SK-N-SH (cell line): Measurements from ENCODE around the gene AGBL4. TPM values are rescaled to one million over a fixed set of nuclear protein-coding genes. Genes with fewer than 3 reads are reported as not detected.

Experiments used
- CTCF ChIA-PET: fragments of 300-600, 350-600 bp; formaldehyde crosslinking; extraction: SDS; loops from one replicate; lab custom pipeline; 2021; lab: Yijun Ruan, JAX
- POLR2A ChIA-PET: fragments of 350-600 bp; sonication (Branson Sonifier 250); formaldehyde crosslinking; extraction: SDS; loops from one replicate; lab custom pipeline; 2020; ENCODE audit warnings: antibody characterized with exemption, inconsistent platforms; lab: Yijun Ruan, JAX
- DNase-seq: peaks from one replicate; pipeline ENCODE4 v3.0.0; 2012
- H2AFZ ChIP-seq: fragments of 200-600 bp; sonication (generic); 2 replicates; pipeline ENCODE4 v1.8.1; 2016; ENCODE audit warnings: antibody characterized with exemption, mild to moderate bottlenecking, low read depth
- H3F3A ChIP-seq: fragments of 200-600 bp; sonication (generic); replicated peaks from 2 replicates; pipeline ENCODE3; 2016; ENCODE audit warnings: antibody characterized with exemption, mild to moderate bottlenecking; ENCODE audit not compliant: insufficient read depth
- H3K27ac ChIP-seq, 2 experiments: fragments of 200-500 bp in 1 of 2; fragments of 200-600 bp in 1 of 2; sonication (Bioruptor generic) in 1 of 2; sonication (generic), shearing (Covaris generic) in 1 of 2; 2 replicates each; pipeline versions ENCODE4 v1.5.1 to v1.6.1; 2014 to 2016; ENCODE audit warnings: low read depth in 2 of 2, inconsistent platforms in 1 of 2, low read length in 1 of 2, mild to moderate bottlenecking in 1 of 2, mixed read lengths in 1 of 2
- H3K27me3 ChIP-seq: fragments of 200-600 bp; sonication (generic), shearing (Covaris generic); 2 replicates; pipeline ENCODE4 v1.6.1; 2016; ENCODE audit warnings: mixed run types; ENCODE audit not compliant: insufficient read depth
- H3K36me3 ChIP-seq, 2 experiments: fragments of 200-500 bp in 1 of 2; fragments of 200-600 bp in 1 of 2; sonication (Bioruptor generic) in 1 of 2; sonication (generic) in 1 of 2; replicated peaks in 1 of 2; 2 replicates each; pipeline versions ENCODE3 to v1.5.1; 2014 to 2016; ENCODE audit warnings: low read length in 1 of 2, mild to moderate bottlenecking in 1 of 2; ENCODE audit not compliant: insufficient read depth in 2 of 2, control insufficient read depth in 1 of 2
- H3K4me1 ChIP-seq, 2 experiments: fragments of 200-500 bp in 1 of 2; fragments of 200-600 bp in 1 of 2; sonication (Bioruptor generic) in 1 of 2; sonication (generic), shearing (Covaris generic) in 1 of 2; 2 replicates each; pipeline versions ENCODE4 v1.5.1 to v1.6.1; 2014 to 2016; ENCODE audit warnings: low read depth in 1 of 2, low read length in 1 of 2, mixed run types in 1 of 2; ENCODE audit not compliant: insufficient read depth in 2 of 2, control insufficient read depth in 1 of 2
- H3K4me2 ChIP-seq: fragments of 200-600 bp; sonication (generic), shearing (Covaris generic); 2 replicates; pipeline ENCODE4 v1.6.1; 2017; ENCODE audit warnings: mixed run types
- H3K4me3 ChIP-seq, 2 experiments: fragments of 200-500 bp in 1 of 2; fragments of 200-600 bp in 1 of 2; sonication (Bioruptor generic) in 1 of 2; sonication (generic), shearing (Covaris generic) in 1 of 2; 2 replicates each; pipeline versions ENCODE4 v1.5.1 to v1.8.1; 2014 to 2016; ENCODE audit warnings: low read depth in 2 of 2, inconsistent platforms in 1 of 2, low read length in 1 of 2, mild to moderate bottlenecking in 1 of 2, mixed read lengths in 1 of 2, moderate library complexity in 1 of 2
- H3K79me2 ChIP-seq: fragments of 200-600 bp; sonication (generic); 2 replicates; pipeline ENCODE4 v1.8.1; 2017; ENCODE audit warnings: mild to moderate bottlenecking; ENCODE audit not compliant: insufficient read depth
- H3K9ac ChIP-seq: fragments of 200-600 bp; sonication (generic); 2 replicates; pipeline ENCODE4 v1.6.1; 2017; ENCODE audit warnings: mixed run types
- H3K9me2 ChIP-seq: fragments of 200-600 bp; sonication (generic); 2 replicates; pipeline ENCODE4 v1.6.1; 2017; ENCODE audit warnings: mixed run types
- H3K9me3 ChIP-seq: fragments of 200-600 bp; sonication (generic); 2 replicates; pipeline ENCODE4 v1.6.1; 2017; ENCODE audit warnings: mixed run types, mild to moderate bottlenecking, moderate library complexity
- H4K20me1 ChIP-seq: fragments of 200-600 bp; sonication (generic); 2 replicates; pipeline ENCODE4 v1.6.1; 2017; ENCODE audit warnings: mild to moderate bottlenecking, mixed run types; ENCODE audit not compliant: insufficient read depth
- CHD2 ChIP-seq: fragments of 150-350 bp; IDR thresholded peaks from 2 replicates; pipeline ENCODE4 v1.6.1; 2018; ENCODE audit warnings: low read length; ENCODE audit not compliant: partially characterized antibody
- ELF1 ChIP-seq: IDR thresholded peaks from 2 replicates; pipeline ENCODE4 v1.4.0; 2012
- EZH2phosphoT487 ChIP-seq: fragments of 200-600 bp; sonication (generic); IDR thresholded peaks from 2 replicates; pipeline ENCODE4 v1.6.1; 2017; ENCODE audit warnings: low read depth, mixed run types, mild to moderate bottlenecking, antibody characterized with exemption, moderate library complexity, borderline replicate concordance
- JUND ChIP-seq: IDR thresholded peaks from 2 replicates; pipeline ENCODE4 v1.4.0; 2012
- RFX5 ChIP-seq: IDR thresholded peaks from 2 replicates; pipeline ENCODE4 v1.6.1; 2012; ENCODE audit warnings: mild to moderate bottlenecking, improper control_type of control experiment, low read length
- WGBS: methylation state at CpG from one replicate; pipeline ENCODE4 v1.1.6; 2017; ENCODE audit warnings: low lambda C conversion rate; 5-methylcytosine and 5-hydroxymethylcytosine counted together
- polyA plus RNA-seq, 3 experiments: library from polyadenylated mRNA; depleted of rRNA; stranded (reverse); fragments of >200 nt; gene quantifications; 2 replicates each; pipeline ENCODE4 v1.2.3, GENCODE V29; 2012
- TF ChIP-seq, protein P1 (sequence below): fragments of 200-600 bp; sonication (generic); IDR thresholded peaks from 2 replicates; pipeline ENCODE4 v1.6.1; 2017; ENCODE audit warnings: antibody characterized with exemption, mild to moderate bottlenecking, moderate library complexity
- TF ChIP-seq, protein P2 (sequence below): IDR thresholded peaks from 2 replicates; pipeline ENCODE4 v1.6.1; 2012; ENCODE audit warnings: mild to moderate bottlenecking, low read depth, low read length, moderate library complexity
- TF ChIP-seq, protein P3 (sequence below): IDR thresholded peaks from 2 replicates; pipeline ENCODE4; 2012
- TF ChIP-seq, protein P4 (sequence below): IDR thresholded peaks from 2 replicates; pipeline ENCODE4 v1.4.0; 2012; ENCODE audit warnings: low read depth, borderline replicate concordance

The AGBL4 gene
- polyA plus RNA-seq, 1 of the 3 experiments (the other 2 are of a cell fraction), result 0.07 TPM

DNA sequence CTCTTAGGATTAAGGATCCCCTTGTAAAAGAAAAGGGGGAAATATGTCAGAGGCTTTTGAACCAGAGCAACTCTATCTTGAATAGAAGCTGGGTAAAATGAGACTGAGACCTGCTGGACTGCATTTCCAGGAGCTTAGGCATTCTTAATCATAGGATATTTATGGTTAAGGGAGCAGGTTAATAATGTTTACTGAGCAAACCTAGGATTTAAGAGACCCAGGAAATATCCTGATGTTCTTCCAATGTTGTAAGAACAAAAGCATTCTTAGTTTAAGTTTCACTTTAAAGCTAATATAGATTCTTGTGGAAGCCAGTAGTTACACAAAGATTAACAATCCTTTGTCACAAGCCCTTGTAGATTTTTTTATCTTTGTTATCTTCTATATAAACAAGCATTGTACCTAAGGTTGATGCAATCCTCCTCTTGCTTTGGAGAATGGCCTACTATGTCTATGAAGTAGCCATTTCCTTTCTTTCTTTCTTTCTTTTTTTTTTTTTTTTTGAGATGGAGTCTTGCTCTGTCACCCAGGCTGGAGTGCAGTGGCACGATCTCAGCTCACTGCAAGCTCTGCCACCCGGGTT, 676.9 kb downstream of the AGBL4 start:
- no peak for TF ChIP-seq CHD2
- no peak for TF ChIP-seq JUND
- no peak for TF ChIP-seq RFX5
- TF ChIP-seq, protein P1, sequence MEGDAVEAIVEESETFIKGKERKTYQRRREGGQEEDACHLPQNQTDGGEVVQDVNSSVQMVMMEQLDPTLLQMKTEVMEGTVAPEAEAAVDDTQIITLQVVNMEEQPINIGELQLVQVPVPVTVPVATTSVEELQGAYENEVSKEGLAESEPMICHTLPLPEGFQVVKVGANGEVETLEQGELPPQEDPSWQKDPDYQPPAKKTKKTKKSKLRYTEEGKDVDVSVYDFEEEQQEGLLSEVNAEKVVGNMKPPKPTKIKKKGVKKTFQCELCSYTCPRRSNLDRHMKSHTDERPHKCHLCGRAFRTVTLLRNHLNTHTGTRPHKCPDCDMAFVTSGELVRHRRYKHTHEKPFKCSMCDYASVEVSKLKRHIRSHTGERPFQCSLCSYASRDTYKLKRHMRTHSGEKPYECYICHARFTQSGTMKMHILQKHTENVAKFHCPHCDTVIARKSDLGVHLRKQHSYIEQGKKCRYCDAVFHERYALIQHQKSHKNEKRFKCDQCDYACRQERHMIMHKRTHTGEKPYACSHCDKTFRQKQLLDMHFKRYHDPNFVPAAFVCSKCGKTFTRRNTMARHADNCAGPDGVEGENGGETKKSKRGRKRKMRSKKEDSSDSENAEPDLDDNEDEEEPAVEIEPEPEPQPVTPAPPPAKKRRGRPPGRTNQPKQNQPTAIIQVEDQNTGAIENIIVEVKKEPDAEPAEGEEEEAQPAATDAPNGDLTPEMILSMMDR, result no peak
- no peak for TF ChIP-seq ELF1
- TF ChIP-seq, protein P2, sequence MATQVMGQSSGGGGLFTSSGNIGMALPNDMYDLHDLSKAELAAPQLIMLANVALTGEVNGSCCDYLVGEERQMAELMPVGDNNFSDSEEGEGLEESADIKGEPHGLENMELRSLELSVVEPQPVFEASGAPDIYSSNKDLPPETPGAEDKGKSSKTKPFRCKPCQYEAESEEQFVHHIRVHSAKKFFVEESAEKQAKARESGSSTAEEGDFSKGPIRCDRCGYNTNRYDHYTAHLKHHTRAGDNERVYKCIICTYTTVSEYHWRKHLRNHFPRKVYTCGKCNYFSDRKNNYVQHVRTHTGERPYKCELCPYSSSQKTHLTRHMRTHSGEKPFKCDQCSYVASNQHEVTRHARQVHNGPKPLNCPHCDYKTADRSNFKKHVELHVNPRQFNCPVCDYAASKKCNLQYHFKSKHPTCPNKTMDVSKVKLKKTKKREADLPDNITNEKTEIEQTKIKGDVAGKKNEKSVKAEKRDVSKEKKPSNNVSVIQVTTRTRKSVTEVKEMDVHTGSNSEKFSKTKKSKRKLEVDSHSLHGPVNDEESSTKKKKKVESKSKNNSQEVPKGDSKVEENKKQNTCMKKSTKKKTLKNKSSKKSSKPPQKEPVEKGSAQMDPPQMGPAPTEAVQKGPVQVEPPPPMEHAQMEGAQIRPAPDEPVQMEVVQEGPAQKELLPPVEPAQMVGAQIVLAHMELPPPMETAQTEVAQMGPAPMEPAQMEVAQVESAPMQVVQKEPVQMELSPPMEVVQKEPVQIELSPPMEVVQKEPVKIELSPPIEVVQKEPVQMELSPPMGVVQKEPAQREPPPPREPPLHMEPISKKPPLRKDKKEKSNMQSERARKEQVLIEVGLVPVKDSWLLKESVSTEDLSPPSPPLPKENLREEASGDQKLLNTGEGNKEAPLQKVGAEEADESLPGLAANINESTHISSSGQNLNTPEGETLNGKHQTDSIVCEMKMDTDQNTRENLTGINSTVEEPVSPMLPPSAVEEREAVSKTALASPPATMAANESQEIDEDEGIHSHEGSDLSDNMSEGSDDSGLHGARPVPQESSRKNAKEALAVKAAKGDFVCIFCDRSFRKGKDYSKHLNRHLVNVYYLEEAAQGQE, result no peak
- TF ChIP-seq, protein P3, sequence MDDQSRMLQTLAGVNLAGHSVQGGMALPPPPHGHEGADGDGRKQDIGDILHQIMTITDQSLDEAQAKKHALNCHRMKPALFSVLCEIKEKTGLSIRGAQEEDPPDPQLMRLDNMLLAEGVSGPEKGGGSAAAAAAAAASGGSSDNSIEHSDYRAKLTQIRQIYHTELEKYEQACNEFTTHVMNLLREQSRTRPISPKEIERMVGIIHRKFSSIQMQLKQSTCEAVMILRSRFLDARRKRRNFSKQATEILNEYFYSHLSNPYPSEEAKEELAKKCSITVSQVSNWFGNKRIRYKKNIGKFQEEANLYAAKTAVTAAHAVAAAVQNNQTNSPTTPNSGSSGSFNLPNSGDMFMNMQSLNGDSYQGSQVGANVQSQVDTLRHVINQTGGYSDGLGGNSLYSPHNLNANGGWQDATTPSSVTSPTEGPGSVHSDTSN, result no peak
- TF ChIP-seq EZH2phosphoT487, result no peak
- TF ChIP-seq, protein P4, sequence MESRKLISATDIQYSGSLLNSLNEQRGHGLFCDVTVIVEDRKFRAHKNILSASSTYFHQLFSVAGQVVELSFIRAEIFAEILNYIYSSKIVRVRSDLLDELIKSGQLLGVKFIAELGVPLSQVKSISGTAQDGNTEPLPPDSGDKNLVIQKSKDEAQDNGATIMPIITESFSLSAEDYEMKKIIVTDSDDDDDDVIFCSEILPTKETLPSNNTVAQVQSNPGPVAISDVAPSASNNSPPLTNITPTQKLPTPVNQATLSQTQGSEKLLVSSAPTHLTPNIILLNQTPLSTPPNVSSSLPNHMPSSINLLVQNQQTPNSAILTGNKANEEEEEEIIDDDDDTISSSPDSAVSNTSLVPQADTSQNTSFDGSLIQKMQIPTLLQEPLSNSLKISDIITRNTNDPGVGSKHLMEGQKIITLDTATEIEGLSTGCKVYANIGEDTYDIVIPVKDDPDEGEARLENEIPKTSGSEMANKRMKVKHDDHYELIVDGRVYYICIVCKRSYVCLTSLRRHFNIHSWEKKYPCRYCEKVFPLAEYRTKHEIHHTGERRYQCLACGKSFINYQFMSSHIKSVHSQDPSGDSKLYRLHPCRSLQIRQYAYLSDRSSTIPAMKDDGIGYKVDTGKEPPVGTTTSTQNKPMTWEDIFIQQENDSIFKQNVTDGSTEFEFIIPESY, result no peak
- 76% methylated on average over 2 of the region's 2 CpGs for WGBS
- CTCF ChIA-PET, result no interaction called here
- no peaks in the 10 kb centered on the region for H3K27me3 ChIP-seq
- no peaks in the 10 kb centered on the region for H3K79me2 ChIP-seq
- H4K20me1 ChIP-seq, result no peaks in the 10 kb centered on the region
- no peaks in the 10 kb centered on the region for H3K9me2 ChIP-seq
- no peaks in the 10 kb centered on the region for H3K36me3 ChIP-seq
- peaks cover 0 to 5% of the 10 kb centered on the region in 2 experiments; a peak in 1 of 4 replicates for H3K4me1 ChIP-seq
- H3K27ac ChIP-seq, result no peak overlapping the region
- POLR2A ChIA-PET, result no interaction called here
- H2AFZ ChIP-seq, result no peak overlapping the region
- H3K9ac ChIP-seq, result no peak overlapping the region
- H3K4me2 ChIP-seq, result no peak overlapping the region
- peaks cover under 1% of the 10 kb centered on the region for H3F3A ChIP-seq
- H3K9me3 ChIP-seq, result peaks cover 11% of the 10 kb centered on the region; the same call in 1 of the 2 replicates
- no peak overlapping the region for H3K4me3 ChIP-seq
- no peak for DNase-seq
